OCI-LY7 (cell line): ENCODE results near the gene FAM118B. TPM values are rescaled to one million over a fixed set of nuclear protein-coding genes. Genes with fewer than 3 reads are reported as not detected.

Experiments used
- BruUV-seq: library from RNA; stranded (reverse); fragments of 400-500 nt; replicated peaks from 2 replicates; lab custom pipeline; 2021; lab: Mats Ljungman, UMichigan
- CTCF ChIA-PET: fragments of 300-600 bp; sonication (Branson Sonifier 250); formaldehyde crosslinking; loops from one replicate; lab custom pipeline; 2022; ENCODE audit warnings: antibody characterized with exemption; ENCODE audit not compliant: unreplicated experiment; lab: Charles Lee
- POLR2A ChIA-PET: fragments of 300-600 bp; sonication (Branson Sonifier 250); formaldehyde crosslinking; loops from one replicate; lab custom pipeline; 2022; ENCODE audit warnings: antibody characterized with exemption; lab: Charles Lee
- DNase-seq: peaks from one replicate; pipeline ENCODE4 v3.0.0-alpha.2; 2015; ENCODE audit warnings: low spot score
- H2AFZ ChIP-seq: fragments of 200-600 bp; sonication (generic), shearing (Covaris generic); 2 replicates; pipeline ENCODE4 v1.6.1; 2014; ENCODE audit warnings: mild to moderate bottlenecking, antibody characterized with exemption, low read length, moderate library complexity
- H3K27ac ChIP-seq: fragments of 200-600 bp; sonication (generic); 2 replicates; pipeline ENCODE4 v1.5.1; 2014; ENCODE audit warnings: mixed run types, low read depth, mild to moderate bottlenecking, moderate library complexity, low read length, inconsistent platforms; ENCODE audit not compliant: poor library complexity, severe bottlenecking
- H3K36me3 ChIP-seq: fragments of 200-600 bp; sonication (generic); 2 replicates; pipeline ENCODE4 v1.6.1; 2014; ENCODE audit warnings: mild to moderate bottlenecking, antibody characterized with exemption, low read length, moderate library complexity, mixed read lengths; ENCODE audit not compliant: insufficient read depth
- H3K4me1 ChIP-seq: fragments of 200-600 bp; sonication (generic); 2 replicates; pipeline ENCODE4 v1.5.1; 2014; ENCODE audit warnings: mild to moderate bottlenecking, low read length; ENCODE audit not compliant: insufficient read depth, poor library complexity, severe bottlenecking
- H3K4me2 ChIP-seq: fragments of 200-600 bp; sonication (generic); 2 replicates; pipeline ENCODE4 v1.6.1; 2014; ENCODE audit warnings: mild to moderate bottlenecking, low read length
- H3K4me3 ChIP-seq: fragments of 200-600 bp; sonication (generic); 2 replicates; pipeline ENCODE4 v1.5.1; 2014; ENCODE audit warnings: mild to moderate bottlenecking, low read depth, low read length; ENCODE audit not compliant: poor library complexity, severe bottlenecking
- H3K79me2 ChIP-seq: fragments of 200-600 bp; sonication (generic); 2 replicates; pipeline ENCODE4 v1.6.1; 2016; ENCODE audit warnings: low read depth, mild to moderate bottlenecking, low read length, moderate library complexity, mixed read lengths; ENCODE audit not compliant: insufficient read depth
- H3K9me2 ChIP-seq: fragments of 200-600 bp; sonication (generic); 2 replicates; pipeline ENCODE4 v1.6.1; 2016; ENCODE audit warnings: mild to moderate bottlenecking, low read length, mixed read lengths; ENCODE audit not compliant: insufficient read depth
- H3K9me3 ChIP-seq: fragments of 200-600 bp; sonication (generic); 2 replicates; pipeline ENCODE4 v1.6.1; 2014; ENCODE audit warnings: mild to moderate bottlenecking, mixed run types, low read length, mixed read lengths
- H4K20me1 ChIP-seq: fragments of 200-600 bp; sonication (generic); 2 replicates; pipeline ENCODE4 v1.6.1; 2014; ENCODE audit warnings: mild to moderate bottlenecking, antibody characterized with exemption, low read length, moderate library complexity, mixed read lengths; ENCODE audit not compliant: insufficient read depth
- EZH2phosphoT487 ChIP-seq: fragments of 200-600 bp; sonication (generic); IDR thresholded peaks from 2 replicates; pipeline ENCODE4 v1.6.1; 2018; ENCODE audit warnings: low read depth, borderline replicate concordance, mild to moderate bottlenecking, mixed run types, antibody characterized with exemption, low read length, moderate library complexity, mixed read lengths
- intact Hi-C: fragments of 100-400 bp; cut with micrococcal nuclease; formaldehyde crosslinking; loops from one replicate; pipeline ENCODE4 v1.10.0; 2022; ENCODE audit not compliant: unreplicated experiment
- total RNA-seq, 2 experiments: library from RNA; depleted of rRNA in 1 of 2; stranded (reverse); fragments of >200 nt in 1 of 2; shearing (Covaris generic) in 1 of 2; gene quantifications; 2 replicates each; pipeline ENCODE4 v1.2.3, GENCODE V29; 2014 to 2022
- TF ChIP-seq, protein P1 (sequence below): fragments of 200-600 bp; sonication (generic); conservative IDR thresholded peaks from 2 replicates; pipeline ENCODE4 v1.5.1; 2014; ENCODE audit warnings: mild to moderate bottlenecking, antibody characterized with exemption, low read length, moderate library complexity, mixed read lengths

The FAM118B gene
- total RNA-seq, 2 experiments from 2014 or later: 9.9 to 14.8 TPM

DNA sequence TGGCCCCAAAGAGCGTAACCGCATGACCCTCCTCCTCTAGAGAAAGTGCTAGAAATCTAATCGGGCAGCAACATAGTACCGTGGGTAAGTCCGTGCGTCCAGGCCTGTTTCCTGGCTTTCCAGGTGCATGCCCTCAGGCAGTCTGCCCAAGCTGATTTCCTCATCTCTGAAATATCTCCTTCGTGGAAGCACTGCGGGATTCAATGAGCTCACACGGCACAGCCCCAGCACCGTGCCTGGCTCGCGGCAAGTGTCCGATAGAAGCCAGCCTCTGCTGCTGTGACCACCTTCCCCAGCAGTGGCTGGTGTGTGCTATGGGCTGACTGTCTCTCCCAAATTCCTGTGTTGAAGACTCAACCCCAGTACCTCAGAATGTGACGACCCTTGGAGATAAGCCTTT, 20.8 kb upstream of the FAM118B start:
- Histone ChIP-seq H3K9me3 (no peaks in the 10 kb centered on the region), H3K36me3 (peaks cover 57% of the 10 kb centered on the region), H2AFZ (no peak overlapping the region), H3K4me1 (peaks cover 34% of the 10 kb centered on the region), H3K79me2 (no peaks in the 10 kb centered on the region), H3K9me2 (no peaks in the 10 kb centered on the region), H3K4me2 (no peak overlapping the region), H3K27ac (no peak overlapping the region), H3K4me3 (no peak overlapping the region), H4K20me1 (peaks cover 4% of the 10 kb centered on the region; the same call in 1 of the 2 replicates)
- no peak for DNase-seq
- BruUV-seq: no TSS peak
- POLR2A ChIA-PET: no interaction called here
- CTCF ChIA-PET: interaction anchor here (0.8 kb wide), 1 partner anchor 10 kb away, joined by 4 read pairs; no protein-coding TSS in a partner anchor
- intact Hi-C loops: no loop called here
- TF ChIP-seq, protein P1, sequence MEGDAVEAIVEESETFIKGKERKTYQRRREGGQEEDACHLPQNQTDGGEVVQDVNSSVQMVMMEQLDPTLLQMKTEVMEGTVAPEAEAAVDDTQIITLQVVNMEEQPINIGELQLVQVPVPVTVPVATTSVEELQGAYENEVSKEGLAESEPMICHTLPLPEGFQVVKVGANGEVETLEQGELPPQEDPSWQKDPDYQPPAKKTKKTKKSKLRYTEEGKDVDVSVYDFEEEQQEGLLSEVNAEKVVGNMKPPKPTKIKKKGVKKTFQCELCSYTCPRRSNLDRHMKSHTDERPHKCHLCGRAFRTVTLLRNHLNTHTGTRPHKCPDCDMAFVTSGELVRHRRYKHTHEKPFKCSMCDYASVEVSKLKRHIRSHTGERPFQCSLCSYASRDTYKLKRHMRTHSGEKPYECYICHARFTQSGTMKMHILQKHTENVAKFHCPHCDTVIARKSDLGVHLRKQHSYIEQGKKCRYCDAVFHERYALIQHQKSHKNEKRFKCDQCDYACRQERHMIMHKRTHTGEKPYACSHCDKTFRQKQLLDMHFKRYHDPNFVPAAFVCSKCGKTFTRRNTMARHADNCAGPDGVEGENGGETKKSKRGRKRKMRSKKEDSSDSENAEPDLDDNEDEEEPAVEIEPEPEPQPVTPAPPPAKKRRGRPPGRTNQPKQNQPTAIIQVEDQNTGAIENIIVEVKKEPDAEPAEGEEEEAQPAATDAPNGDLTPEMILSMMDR: no peak
- no peak for TF ChIP-seq EZH2phosphoT487

DNA sequence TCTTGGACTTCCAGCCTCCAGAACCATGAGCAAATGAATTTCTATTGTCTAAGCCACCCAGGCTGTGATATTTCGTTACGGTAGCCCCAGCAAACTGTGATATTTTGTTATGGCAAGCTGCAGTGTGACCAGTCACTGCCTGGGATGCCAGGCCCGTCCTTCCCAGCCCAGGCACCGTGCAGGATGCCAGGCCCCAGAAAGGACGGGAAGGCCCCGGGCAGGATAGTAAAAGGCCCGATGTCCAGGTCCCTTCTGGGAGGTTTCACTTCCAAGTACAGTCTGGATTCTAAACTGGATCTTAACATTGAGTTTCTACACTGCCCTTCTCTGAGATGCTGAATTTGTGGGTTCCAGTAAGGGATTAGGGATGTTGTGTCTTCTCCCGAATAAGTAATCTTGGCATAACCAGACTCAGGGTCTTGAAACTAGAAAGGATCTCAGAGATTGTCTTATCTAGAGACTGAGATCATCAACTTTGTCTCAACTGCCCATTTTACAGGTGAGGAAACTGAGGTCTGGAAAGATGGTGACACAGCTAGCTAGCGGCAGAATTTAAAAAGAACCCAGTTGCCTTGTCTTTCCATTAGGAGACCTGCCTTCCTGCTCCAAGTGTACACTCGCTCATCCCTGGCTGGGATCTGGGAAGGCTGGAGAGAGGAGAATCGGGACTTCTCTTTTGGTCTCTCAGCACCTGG, 20.1 kb upstream of the FAM118B start:
- Histone ChIP-seq H3K27ac (no peak overlapping the region), H3K4me3 (no peak overlapping the region), H3K4me2 (no peak overlapping the region), H4K20me1 (peaks cover 4% of the 10 kb centered on the region; the same call in 1 of the 2 replicates), H3K79me2 (no peaks in the 10 kb centered on the region), H3K9me3 (no peaks in the 10 kb centered on the region), H3K9me2 (no peaks in the 10 kb centered on the region), H2AFZ (no peak overlapping the region), H3K4me1 (peaks cover 34% of the 10 kb centered on the region), H3K36me3 (peaks cover 63% of the 10 kb centered on the region)
- no TSS peak for BruUV-seq
- no peak for DNase-seq
- CTCF ChIA-PET: no interaction called here
- POLR2A ChIA-PET: no interaction called here
- TF ChIP-seq EZH2phosphoT487: no peak
- TF ChIP-seq, protein P1: no peak
- intact Hi-C loops: no loop called here

DNA sequence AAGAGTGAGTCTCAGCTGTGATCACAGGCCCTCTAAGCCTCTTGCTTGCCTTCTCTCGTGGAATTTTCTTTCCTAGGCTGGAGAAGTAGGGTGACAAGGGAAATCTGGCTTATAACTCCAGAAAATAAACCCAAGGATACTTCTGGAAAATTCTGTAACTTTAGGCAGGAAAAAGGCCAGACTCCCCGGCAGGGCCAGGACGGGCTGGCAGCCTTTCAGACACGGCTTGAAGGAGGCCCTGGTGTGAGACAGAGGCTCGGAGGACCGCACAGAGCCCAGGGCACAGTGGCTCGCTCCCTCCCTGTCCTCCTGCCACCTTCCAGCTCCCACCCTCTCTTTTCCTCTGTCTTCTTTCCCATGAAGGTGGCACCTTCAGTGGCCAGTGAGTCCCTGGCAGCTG, 19.2 kb upstream of the FAM118B start:
- no peak overlapping the region for H3K4me3 ChIP-seq
- peaks cover 7% of the 10 kb centered on the region; the same call in 1 of the 2 replicates for H3K9me3 ChIP-seq
- no peaks in the 10 kb centered on the region for H3K9me2 ChIP-seq
- ChIA-PET CTCF (interaction anchor here (0.6 kb wide), 1 partner anchor 267 kb away, joined by 3 read pairs; no protein-coding TSS in a partner anchor), POLR2A (interaction anchor here (0.6 kb wide), 1 partner anchor 103 kb away, joined by 4 read pairs; no protein-coding TSS in a partner anchor)
- no peak for TF ChIP-seq EZH2phosphoT487
- TF ChIP-seq, protein P1: no peak
- H3K36me3 ChIP-seq: peaks cover 71% of the 10 kb centered on the region
- peaks cover 32% of the 10 kb centered on the region for H3K4me1 ChIP-seq
- H3K4me2 ChIP-seq: no peak overlapping the region
- no peak for DNase-seq
- H3K79me2 ChIP-seq: no peaks in the 10 kb centered on the region
- no peak overlapping the region for H3K27ac ChIP-seq
- no TSS peak for BruUV-seq
- intact Hi-C loops: no loop called here
- H2AFZ ChIP-seq: no peak overlapping the region
- H4K20me1 ChIP-seq: peaks cover 4% of the 10 kb centered on the region; the same call in 1 of the 2 replicates
